Effector CD4-positive, alpha-beta T cell (primary cell): ENCODE measurements around the gene KLHL15.
"Not testable (repeated sequence)": the region's sequence is repeated elsewhere in the genome, so short reads cannot be mapped to it uniquely, and the experiment has no call there.

ENCODE experiments used
- DNase-seq: peaks from one replicate; pipeline ENCODE4 v3.0.0-alpha.2; 2020
- total RNA-seq: gene quantifications from one replicate; lab custom pipeline; 2026; lab: John Stamatoyannopoulos, UW

The KLHL15 gene
- 250 reads per million, percentile 94 among the genes with 10 or more reads in this experiment for total RNA-seq

- DNase-seq = no peak
Measured at GRCh38 chrX:24027086-24027485, at the start of gene KLHL15. TSS of gene KLHL15 (minus strand) at chrX:24027186. CDS start at chrX:24006693, 20,493 bp downstream.

DNA sequence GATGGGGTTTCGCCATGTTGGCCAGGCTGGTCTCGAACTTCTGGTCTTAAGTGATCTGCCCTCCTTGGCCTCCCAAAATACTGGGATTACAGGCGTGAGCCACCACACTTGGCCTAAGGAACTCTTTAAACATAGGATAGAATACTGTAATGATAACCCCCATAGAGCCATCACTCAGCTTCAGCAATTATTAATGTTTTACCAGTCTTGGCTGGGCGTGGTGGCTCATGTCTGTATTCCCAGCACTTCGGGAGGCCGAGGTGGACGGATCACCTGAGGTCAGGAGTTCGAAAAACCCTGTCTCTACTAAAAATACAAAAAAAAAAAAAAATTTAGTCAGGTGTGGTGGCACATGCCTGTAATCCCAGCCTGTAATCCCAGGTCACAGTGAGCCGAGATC lies 42.9 kb upstream of the KLHL15 start:
- no peak for DNase-seq

- DNase-seq = no peak
Measured at GRCh38 chrX:24063488-24063887, 36.5 kb upstream of the KLHL15 start.

DNA sequence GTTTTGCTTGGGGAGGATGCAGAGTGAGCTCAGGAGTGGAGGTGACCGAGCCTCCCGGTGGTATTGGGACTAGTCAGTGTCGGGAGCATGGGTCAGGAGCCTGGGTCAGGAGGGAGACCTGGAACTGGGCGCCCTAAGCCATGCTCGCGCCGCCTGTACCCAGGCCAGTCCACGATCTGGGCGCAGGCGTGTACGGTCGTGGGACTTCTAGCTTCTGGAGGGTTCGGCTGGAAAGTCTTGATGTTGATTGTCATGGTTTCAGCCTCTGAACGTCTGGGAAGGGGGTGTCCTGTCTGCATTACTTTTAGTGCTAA lies 28.0 kb upstream of the KLHL15 start:
- no peak for DNase-seq

DNA sequence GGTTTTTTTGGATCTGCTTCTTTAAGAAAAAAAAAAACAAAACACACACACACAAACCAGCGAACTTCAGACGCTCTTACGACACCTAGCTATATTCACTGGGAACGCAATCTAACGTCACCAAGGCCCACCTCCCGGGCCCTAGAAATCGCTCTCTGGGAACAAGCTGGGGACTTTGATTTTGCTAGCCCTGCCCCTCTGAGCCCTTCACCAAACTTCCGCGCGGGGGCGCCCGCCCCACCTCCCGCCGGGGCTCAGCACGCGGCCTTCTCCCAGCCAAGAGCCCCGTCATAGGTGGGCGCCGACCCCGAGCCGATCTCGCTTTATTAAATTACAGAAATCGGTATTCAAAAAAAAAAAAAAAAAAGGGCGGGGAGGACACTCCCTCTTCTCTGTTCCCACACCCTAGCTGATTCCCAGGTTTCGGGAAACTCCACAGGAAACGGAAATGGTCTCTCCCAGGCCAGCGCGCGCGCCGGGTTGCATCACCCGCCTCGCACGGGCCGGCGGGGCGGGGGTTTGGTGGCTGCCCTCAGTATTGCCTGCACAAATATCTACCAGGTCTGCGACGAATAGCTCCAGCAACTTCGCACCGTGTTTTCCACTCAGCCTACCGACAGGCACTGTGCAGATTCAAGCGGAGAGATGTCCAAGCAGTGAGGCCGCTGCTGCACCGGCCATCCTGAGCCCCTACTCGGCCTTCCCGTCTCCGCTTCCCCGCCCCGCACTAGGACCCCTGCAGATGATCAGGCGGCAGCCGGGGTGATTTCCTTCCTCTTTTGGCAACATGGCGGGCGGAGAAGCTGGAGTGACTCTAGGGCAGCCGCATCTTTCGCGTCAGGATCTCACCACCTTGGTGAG lies 27.4 kb upstream of the KLHL15 start, which contains the start of gene EIF2S3:
Gene EIF2S3, plus strand, starts transcription at position 775 of the 861 bp plus-strand sequence. Its CDS starts 13 bp downstream, at position 788.
- DNase-seq = peak; percentile 86

DNA sequence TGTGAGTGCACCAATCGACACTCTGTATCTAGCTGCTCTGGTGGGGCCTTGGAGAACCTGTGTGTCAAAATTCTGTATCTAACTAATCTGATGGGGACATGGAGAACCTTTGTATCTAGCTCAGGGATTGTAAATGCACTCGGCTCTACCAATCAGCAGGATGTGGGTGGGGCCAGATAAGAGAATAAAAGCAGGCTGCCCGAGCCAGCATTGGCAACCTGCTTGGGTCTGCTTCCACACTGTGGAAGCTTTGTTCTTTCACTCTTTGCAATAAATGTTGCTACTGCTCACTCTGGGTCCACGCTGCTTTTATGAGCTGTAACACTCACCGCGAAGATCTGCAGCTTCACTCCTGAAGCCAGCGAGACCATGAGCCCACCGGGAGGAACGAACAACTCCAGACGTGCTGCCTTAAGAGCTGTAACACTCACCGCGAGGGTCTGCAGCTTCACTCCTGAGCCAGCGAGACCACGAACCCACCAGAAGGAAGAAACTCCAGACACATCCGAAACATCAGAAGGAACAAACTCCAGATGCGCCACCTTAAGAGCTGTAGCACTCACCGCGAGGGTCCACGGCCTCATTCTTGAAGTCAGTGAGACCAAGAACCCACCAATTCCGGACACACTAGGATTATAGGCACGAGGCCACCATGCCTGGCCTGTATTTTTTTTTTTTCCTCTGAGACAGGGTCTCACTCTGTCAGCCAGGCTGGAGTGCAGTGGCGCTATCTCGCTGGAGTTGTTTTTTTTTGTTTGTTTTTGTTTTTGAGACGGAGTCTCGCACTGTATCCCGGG lies 23.7 kb upstream of the KLHL15 start:
- not testable (repeated sequence) for DNase-seq

DNA sequence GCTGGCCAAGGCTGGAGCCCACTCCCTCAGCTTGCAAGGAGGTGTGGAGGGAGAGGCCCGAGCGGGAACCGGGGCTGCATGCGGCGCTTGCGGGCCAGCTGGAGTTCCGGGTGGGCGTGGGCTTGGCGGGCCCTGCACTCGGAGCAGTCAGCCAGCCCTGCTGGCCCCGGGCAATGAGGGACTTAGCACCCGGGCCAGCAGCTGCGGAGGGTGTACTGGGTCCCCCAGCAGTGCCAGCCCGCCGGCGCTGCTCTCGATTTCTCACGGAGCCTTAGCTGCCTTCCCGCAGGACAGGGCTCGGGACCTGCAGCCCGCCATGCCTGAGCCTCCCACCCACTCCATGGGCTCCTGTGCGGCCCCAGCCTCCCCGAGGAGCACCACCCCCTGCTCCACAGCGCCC lies 22.7 kb upstream of the KLHL15 start:
- DNase-seq = not testable (repeated sequence)

- not testable (repeated sequence) for DNase-seq
Measured at GRCh38 chrX:24046060-24046459, 19.1 kb upstream of the KLHL15 start.

GRCh38 chrX:24037729-24038128 lies 10.7 kb upstream of the KLHL15 start:
- DNase-seq = no peak

DNA sequence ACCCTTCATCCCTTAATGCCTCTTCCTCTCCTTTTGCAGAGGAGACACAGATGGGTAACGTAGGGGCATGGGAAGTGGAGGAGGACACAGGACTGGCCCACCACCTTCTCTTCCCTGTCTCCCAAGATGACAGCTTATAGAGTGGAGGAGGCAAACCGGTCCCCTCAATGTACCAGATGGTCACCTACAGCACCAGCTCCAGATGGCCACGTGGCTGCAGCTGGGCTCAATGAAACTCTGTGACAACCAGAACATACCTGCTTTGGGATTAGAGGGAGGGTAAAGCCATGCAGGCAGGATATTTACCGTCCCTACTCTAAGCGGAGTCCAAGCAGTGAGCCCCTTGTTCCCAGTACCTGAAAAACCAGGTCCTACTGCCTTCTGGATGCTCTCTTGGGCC lies 7.5 kb upstream of the KLHL15 start:
- DNase-seq = no peak

GRCh38 chrX:24030597-24030996 lies 3.6 kb upstream of the KLHL15 start:
- no peak for DNase-seq

- DNase-seq = no peak
Measured at GRCh38 chrX:24027985-24028384, 999 bp upstream of the KLHL15 start.

DNA sequence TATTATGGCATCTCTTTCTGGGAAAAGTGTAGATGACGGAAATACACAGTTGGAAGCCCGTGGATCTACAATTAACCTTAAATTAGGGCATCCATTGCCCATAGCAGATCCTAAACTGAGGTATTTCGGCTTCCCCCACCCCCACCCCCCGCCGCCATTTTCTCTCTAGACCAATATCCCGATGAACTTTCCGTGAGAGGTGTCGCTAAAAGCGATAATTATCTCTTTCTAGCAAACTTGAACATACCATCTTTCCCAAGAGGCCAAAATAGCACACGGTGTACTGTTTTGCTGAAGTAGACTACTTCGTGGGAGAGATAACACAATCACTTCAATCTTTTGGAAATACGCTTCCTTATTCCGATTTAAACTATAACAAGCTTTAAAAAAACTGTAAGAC lies 554 bp downstream of the KLHL15 start:
- no peak for DNase-seq

DNA sequence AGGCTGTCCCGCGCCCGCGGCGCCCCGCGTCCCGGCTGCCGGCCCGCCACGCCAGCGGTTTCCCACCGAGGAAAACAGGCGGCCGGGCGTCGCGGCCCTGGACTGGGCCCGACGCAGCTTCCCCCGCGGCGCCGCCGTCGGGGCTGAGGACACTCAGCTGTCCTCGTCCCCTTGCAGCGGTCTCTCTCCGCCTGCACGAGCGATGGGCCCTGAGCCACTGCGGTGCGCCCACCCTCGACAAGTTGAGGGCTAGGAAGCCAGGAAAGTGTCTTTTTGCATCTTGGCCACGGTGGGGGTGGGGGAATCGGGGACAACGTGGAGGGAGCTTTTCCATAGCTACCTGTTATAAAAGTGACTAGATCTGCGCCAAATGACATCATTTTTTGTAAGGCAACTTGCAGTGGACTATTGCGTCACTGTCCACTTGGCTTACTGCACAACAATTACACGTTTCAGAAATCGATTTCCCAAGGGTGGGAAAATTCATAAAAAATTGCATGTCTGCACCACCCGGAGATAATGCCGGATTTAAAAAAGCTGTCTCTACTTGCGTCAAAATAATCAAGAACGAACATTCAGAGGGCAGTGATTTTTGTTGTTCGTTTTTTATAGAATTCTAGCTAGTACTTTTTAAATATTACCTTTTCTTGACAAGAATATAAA lies 1.1 kb downstream of the KLHL15 start:
- DNase-seq = no peak

- peak; percentile 63 for DNase-seq
Measured at GRCh38 chrX:24024819-24025740, 1.9 kb downstream of the KLHL15 start.

GRCh38 chrX:24023972-24024669 lies 2.9 kb downstream of the KLHL15 start:
- no peak for DNase-seq

DNA sequence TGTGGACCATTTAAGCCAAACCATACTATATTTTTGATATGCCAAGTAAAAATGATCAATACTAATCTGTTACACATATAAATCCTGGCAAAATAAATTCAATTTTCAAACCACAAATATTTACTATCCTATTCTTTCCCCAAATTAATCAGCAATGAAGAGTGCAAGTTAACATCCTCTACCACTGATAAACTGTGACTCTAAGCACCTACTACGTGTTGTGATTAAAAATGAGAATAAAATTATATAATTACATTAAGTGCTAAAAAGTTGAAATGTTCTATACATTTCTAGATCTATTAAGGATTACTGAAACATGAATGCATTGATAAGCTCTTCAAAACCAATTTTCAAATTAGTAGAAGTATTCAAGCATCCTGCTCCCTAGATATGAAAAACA lies 3.4 kb downstream of the KLHL15 start:
- DNase-seq = no peak

DNA sequence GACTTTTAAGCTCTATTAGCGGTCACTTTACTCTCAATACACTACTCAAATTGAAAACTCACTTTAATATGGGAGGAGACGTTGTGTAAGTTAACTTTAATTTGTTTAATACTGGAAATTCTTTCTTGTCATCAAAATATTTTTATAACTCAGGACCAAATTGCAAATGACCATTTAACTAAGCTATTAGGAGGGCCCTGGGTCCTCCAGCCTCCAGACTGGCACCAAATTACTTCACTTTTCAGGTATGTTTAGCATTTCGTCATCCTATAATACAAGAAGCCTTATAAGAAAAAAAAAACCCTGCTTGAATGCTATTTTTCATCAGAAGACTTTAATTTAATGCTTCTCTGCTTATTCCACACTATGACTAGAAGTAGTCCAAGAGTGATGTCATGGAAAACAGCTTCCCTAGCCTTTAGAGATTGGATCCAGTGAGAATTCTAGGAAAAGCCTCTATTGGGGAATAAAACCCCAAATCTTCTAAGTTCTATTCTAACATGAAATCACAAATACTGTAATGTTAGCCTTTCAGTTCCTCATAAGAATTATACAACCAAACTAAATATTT lies 6.6 kb downstream of the KLHL15 start:
- DNase-seq = no peak

DNA sequence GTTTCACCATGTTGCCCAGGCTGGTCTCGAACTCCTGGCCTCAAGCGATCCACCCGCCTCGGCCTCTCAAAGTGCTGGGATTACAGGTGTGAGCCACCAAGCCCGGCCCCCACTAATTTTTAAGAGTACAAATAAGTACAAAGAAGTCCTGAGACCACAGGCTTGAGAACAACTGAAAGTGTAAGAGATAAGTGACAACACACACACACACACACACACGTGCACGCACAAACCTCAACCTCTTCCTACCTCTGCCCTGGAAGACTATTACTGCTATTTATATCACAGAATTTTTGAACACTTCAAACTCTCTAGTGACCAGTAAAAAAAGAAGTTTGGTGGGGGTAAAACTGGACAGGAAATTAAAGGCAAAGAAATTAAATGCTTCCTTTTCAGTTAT lies 7.5 kb downstream of the KLHL15 start:
- DNase-seq = no peak

DNA sequence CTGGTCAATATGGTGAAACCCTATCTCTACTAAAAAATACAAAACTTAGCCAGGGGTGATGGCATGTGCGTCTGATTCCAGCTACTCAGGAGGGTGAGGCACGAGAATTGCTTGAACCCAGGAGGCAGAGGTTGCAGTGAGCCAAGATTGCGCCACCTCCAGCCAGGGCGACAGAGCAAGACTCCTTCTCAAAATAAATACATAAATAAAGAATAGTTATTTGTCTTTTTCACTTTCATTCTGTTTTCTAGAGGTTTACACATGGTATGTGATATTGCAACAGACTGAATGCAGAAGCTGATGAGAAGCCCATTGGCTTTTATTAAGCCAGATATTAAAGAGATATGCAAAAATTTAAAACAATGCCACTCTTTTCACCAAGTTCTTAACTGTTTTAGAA lies 8.2 kb downstream of the KLHL15 start:
- no peak for DNase-seq

DNA sequence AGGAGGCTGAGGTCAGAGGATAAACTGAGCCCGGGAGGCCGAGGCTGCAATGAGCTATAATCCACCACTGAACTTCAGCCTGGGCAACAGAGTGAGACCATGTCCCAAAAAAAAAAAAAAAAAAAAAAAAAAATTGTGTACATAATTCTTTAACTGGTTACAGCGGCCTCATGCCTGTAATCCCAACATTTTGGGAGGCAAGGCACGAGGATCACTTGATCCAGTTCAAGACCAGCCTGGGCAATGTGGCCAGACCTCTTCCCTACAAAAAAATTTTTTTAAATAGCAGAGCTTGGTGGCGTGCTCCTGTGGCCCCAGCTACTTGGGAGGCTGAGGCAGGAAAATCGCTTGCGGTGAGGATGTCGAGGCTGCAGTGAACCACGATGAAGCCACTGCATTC lies 9.3 kb downstream of the KLHL15 start:
- no peak for DNase-seq
